CD14-positive monocyte (primary cell): Measurements from ENCODE around the gene ACKR3. TPM values are rescaled to one million over a fixed set of nuclear protein-coding genes. Genes with fewer than 3 reads are reported as not detected.

Experiments used
- DNase-seq, 3 donors: peaks; one replicate each; pipeline ENCODE4 v3.0.0-alpha.2; 2011 to 2022
- H2AFZ ChIP-seq: 2 replicates; pipeline ENCODE4 v1.6.0; 2012; ENCODE audit warnings: mild to moderate bottlenecking, low read depth, low read length, inconsistent platforms; ENCODE audit not compliant: insufficient read depth, poor library complexity, severe bottlenecking
- H3K27ac ChIP-seq, 2 donors: 1 replicate in 1 of 2; 2 replicates in 1 of 2; pipeline ENCODE4 v1.5.1; 2012 to 2013; ENCODE audit warnings: low read length in 2 of 2, control low read depth in 1 of 2, inconsistent platforms in 1 of 2, low read depth in 1 of 2, mild to moderate bottlenecking in 1 of 2
- H3K27me3 ChIP-seq, 2 donors: one replicate each; pipeline versions ENCODE4 v1.6.0 to v1.6.1; 2011 to 2013; ENCODE audit warnings: low read length in 2 of 2; ENCODE audit not compliant: control insufficient read depth in 2 of 2, insufficient read depth in 2 of 2
- H3K36me3 ChIP-seq, 2 donors: replicated peaks in 1 of 2; 1 replicate in 1 of 2; 2 replicates in 1 of 2; pipeline versions ENCODE4 v1.5.1 to v1.6.1; 2012 to 2013; ENCODE audit warnings: low read length in 2 of 2, control low read depth in 1 of 2, inconsistent platforms in 1 of 2, mild to moderate bottlenecking in 1 of 2; ENCODE audit not compliant: insufficient read depth in 2 of 2, control insufficient read depth in 1 of 2
- H3K4me1 ChIP-seq, 2 donors: 1 replicate in 1 of 2; 2 replicates in 1 of 2; pipeline versions ENCODE4 v1.5.1 to v1.6.1; 2012 to 2013; ENCODE audit warnings: low read length in 2 of 2, control low read depth in 1 of 2, inconsistent platforms in 1 of 2, mild to moderate bottlenecking in 1 of 2, moderate library complexity in 1 of 2; ENCODE audit not compliant: insufficient read depth in 2 of 2, control insufficient read depth in 1 of 2
- H3K4me2 ChIP-seq: replicated peaks from 2 replicates; pipeline ENCODE3; 2012; ENCODE audit warnings: low read length, moderate library complexity, mild to moderate bottlenecking; ENCODE audit not compliant: poor library complexity, severe bottlenecking; ENCODE audit errors: extremely low read depth
- H3K4me3 ChIP-seq, 3 experiments: fragments of 200-600 bp in 1 of 3; sonication (generic) in 1 of 3; replicated peaks in 1 of 3; 1 replicate in 2 of 3; 2 replicates in 1 of 3; pipeline ENCODE4 v1.5.1; 2011 to 2013; ENCODE audit warnings: low read length in 3 of 3, mild to moderate bottlenecking in 3 of 3, control low read depth in 2 of 3, low read depth in 2 of 3, inconsistent platforms in 1 of 3, moderate library complexity in 1 of 3
- H3K79me2 ChIP-seq: 2 replicates; pipeline ENCODE4 v1.6.0; 2012; ENCODE audit warnings: mild to moderate bottlenecking, control low read depth, inconsistent platforms, low read length, moderate library complexity; ENCODE audit not compliant: insufficient read depth
- H3K9ac ChIP-seq: 2 replicates; pipeline ENCODE4 v1.6.0; 2017; ENCODE audit warnings: low read length, mild to moderate bottlenecking; ENCODE audit not compliant: insufficient read depth, poor library complexity, severe bottlenecking
- H3K9me3 ChIP-seq, 2 donors: replicated peaks in 1 of 2; 1 replicate in 1 of 2; 2 replicates in 1 of 2; pipeline versions ENCODE4 v1.5.1 to v1.6.1; 2012 to 2013; ENCODE audit warnings: low read length in 2 of 2, control low read depth in 1 of 2; ENCODE audit not compliant: control insufficient read depth in 1 of 2, insufficient read depth in 1 of 2
- H4K20me1 ChIP-seq: 2 replicates; pipeline ENCODE4 v1.6.0; 2012; ENCODE audit warnings: mild to moderate bottlenecking, low read length, control low read depth, moderate library complexity; ENCODE audit not compliant: insufficient read depth
- H3K27ac Mint-ChIP-seq, 7 donors: one replicate each; pipeline ENCODE4 v1.8.0; 2020; ENCODE audit warnings: mild to moderate bottlenecking in 7 of 7, mixed read lengths in 7 of 7, moderate library complexity in 6 of 7, inconsistent platforms in 2 of 7
- H3K27me3 Mint-ChIP-seq, 3 donors: one replicate each; pipeline ENCODE4 v1.8.0; 2021 to 2022; ENCODE audit warnings: low read depth in 3 of 3, mild to moderate bottlenecking in 3 of 3, mixed read lengths in 3 of 3, moderate library complexity in 3 of 3, inconsistent platforms in 1 of 3
- H3K36me3 Mint-ChIP-seq, 2 donors: one replicate each; pipeline ENCODE4 v1.8.0; 2020; ENCODE audit warnings: mixed read lengths in 2 of 2, inconsistent platforms in 1 of 2, mild to moderate bottlenecking in 1 of 2
- H3K4me1 Mint-ChIP-seq: one replicate; pipeline ENCODE4 v1.8.0; 2020; ENCODE audit warnings: mild to moderate bottlenecking, mixed read lengths
- H3K4me3 Mint-ChIP-seq, 2 donors: one replicate each; pipeline ENCODE4 v1.8.0; 2020; ENCODE audit warnings: mild to moderate bottlenecking in 2 of 2, mixed read lengths in 2 of 2, moderate library complexity in 1 of 2
- H3K9me3 Mint-ChIP-seq, 7 donors: one replicate each; pipeline ENCODE4 v1.8.0; 2020 to 2022; ENCODE audit warnings: mixed read lengths in 7 of 7, mild to moderate bottlenecking in 6 of 7, moderate library complexity in 6 of 7, inconsistent platforms in 2 of 7
- WGBS: methylation state at CpG from one replicate; pipeline ENCODE4 v1.1.5; 2013; ENCODE audit warnings: missing lambda C conversion rate; ENCODE audit not compliant: insufficient coverage; 5-methylcytosine and 5-hydroxymethylcytosine counted together
- intact Hi-C, 2 donors: fragments of 100-400 bp; cut with micrococcal nuclease; formaldehyde crosslinking; loops; one replicate each; pipeline versions ENCODE4 v1.15.0 to v1.15.1; 2023
- polyA plus RNA-seq, 3 donors: library from polyadenylated mRNA; depleted of rRNA in 1 of 3; unstranded in 2 of 3; stranded (reverse) in 1 of 3; fragments of 300-500 nt in 2 of 3; fragments of >200 nt in 1 of 3; fragmentation: Illumina TruSeq in 2 of 3; gene quantifications; 1 replicate in 2 of 3; 2 replicates in 1 of 3; pipeline ENCODE4 v1.2.3, GENCODE V29; 2012 to 2021
- TF ChIP-seq, protein P1 (sequence below): fragments of 200-600 bp; IDR thresholded peaks from one replicate; pipeline ENCODE4 v1.8.0; 2022; ENCODE audit warnings: antibody characterized with exemption, mild to moderate bottlenecking

The ACKR3 gene
- polyA plus RNA-seq, 3 donors = 0.41 to 13.3 (median 0.79) TPM

DNA sequence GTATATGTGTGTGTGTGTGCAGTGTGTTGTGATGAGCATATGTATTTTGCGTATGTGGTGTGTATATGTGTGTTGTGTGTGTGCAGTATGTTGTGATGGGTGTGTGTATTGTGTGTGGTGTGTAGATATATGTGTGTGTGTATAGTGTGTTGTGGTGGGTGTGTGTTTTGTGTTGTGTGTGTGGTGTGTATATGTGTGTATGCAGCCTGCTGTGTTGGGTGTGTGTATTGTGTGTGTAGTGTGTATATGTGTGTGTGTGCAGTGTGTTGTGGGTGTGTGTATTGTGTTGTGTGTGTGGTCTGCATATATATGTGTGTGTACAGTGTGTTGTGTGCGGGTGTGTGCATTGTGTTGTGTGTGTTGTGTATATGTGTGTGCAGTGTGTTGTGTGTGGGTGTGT is 23.9 kb downstream of the ACKR3 start:
- no peaks in the 10 kb centered on the region for H3K4me1 ChIP-seq
- H3K27me3 ChIP-seq = no peaks in the 10 kb centered on the region
- no peak overlapping the region for H2AFZ ChIP-seq
- no peaks in the 10 kb centered on the region for H4K20me1 ChIP-seq
- intact Hi-C loops = no loop called here
- H3K27ac ChIP-seq = no peak overlapping the region
- no peaks in the 10 kb centered on the region for H3K9me3 ChIP-seq
- no peaks in the 10 kb centered on the region for H3K4me1 Mint-ChIP-seq
- DNase-seq = no peak
- no peak overlapping the region for H3K4me3 ChIP-seq
- H3K27me3 Mint-ChIP-seq = peaks cover 0 to 6% (median 1%) of the 10 kb centered on the region in 3 donors
- no peaks in the 10 kb centered on the region for H3K79me2 ChIP-seq
- no peaks in the 10 kb centered on the region for H3K9me3 Mint-ChIP-seq
- TF ChIP-seq, protein P1, sequence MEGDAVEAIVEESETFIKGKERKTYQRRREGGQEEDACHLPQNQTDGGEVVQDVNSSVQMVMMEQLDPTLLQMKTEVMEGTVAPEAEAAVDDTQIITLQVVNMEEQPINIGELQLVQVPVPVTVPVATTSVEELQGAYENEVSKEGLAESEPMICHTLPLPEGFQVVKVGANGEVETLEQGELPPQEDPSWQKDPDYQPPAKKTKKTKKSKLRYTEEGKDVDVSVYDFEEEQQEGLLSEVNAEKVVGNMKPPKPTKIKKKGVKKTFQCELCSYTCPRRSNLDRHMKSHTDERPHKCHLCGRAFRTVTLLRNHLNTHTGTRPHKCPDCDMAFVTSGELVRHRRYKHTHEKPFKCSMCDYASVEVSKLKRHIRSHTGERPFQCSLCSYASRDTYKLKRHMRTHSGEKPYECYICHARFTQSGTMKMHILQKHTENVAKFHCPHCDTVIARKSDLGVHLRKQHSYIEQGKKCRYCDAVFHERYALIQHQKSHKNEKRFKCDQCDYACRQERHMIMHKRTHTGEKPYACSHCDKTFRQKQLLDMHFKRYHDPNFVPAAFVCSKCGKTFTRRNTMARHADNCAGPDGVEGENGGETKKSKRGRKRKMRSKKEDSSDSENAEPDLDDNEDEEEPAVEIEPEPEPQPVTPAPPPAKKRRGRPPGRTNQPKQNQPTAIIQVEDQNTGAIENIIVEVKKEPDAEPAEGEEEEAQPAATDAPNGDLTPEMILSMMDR = no peak
- H3K27ac Mint-ChIP-seq = no peak overlapping the region
- no peaks in the 10 kb centered on the region for H3K36me3 ChIP-seq
- H3K4me3 Mint-ChIP-seq = no peak overlapping the region
- no peak overlapping the region for H3K4me2 ChIP-seq
- H3K9ac ChIP-seq = no peak overlapping the region
- H3K36me3 Mint-ChIP-seq = no peaks in the 10 kb centered on the region
- 100% methylated on average over 2 of the region's 2 CpGs for WGBS

DNA sequence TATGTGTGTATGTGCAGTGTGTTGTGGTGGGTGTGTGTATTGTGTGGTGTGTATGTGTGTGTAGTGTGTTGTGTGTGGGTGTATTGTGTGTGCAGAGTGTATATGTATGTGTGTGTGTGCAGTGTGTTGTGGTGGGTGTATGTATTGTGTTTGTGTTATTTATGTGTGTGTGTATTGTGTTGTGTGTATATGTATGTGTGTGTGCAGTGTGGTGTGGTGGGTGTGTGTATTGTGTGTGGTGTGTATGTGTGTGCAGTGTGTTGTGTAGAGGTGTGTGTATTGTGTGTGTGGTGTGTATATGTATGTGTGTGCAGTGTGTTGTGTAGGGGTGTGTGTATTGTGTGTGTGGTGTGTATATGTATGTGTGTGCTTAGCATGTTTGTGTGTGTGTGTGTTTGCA is 24.3 kb downstream of the ACKR3 start:
- DNase-seq = no peak
- H3K4me3 ChIP-seq = no peak overlapping the region
- TF ChIP-seq, protein P1 = no peak
- H3K36me3 ChIP-seq = no peaks in the 10 kb centered on the region
- H3K4me1 Mint-ChIP-seq = no peaks in the 10 kb centered on the region
- H3K9ac ChIP-seq = no peak overlapping the region
- H4K20me1 ChIP-seq = no peaks in the 10 kb centered on the region
- no peaks in the 10 kb centered on the region for H3K4me1 ChIP-seq
- H3K79me2 ChIP-seq = no peaks in the 10 kb centered on the region
- no peaks in the 10 kb centered on the region for H3K9me3 ChIP-seq
- no peaks in the 10 kb centered on the region for H3K27me3 ChIP-seq
- H3K4me2 ChIP-seq = no peak overlapping the region
- no peak overlapping the region for H3K27ac Mint-ChIP-seq
- peaks cover 0 to 5% (median 1%) of the 10 kb centered on the region in 3 donors for H3K27me3 Mint-ChIP-seq
- intact Hi-C loops = no loop called here
- no peaks in the 10 kb centered on the region for H3K9me3 Mint-ChIP-seq
- H3K4me3 Mint-ChIP-seq = no peak overlapping the region
- no peaks in the 10 kb centered on the region for H3K36me3 Mint-ChIP-seq
- no peak overlapping the region for H2AFZ ChIP-seq
- H3K27ac ChIP-seq = no peak overlapping the region
